HG02610 (cell line): ENCODE data around the gene IVNS1ABP.

Experiments used
- ATAC-seq: cut with Tn5 transposase; IDR thresholded peaks from one replicate; pipeline ENCODE4 v1.9.1; 2021; ENCODE audit warnings: mild to moderate bottlenecking, moderate library complexity; ENCODE audit not compliant: unreplicated experiment

The IVNS1ABP gene

GRCh38 chr1:185297982-185298381 is 19.1 kb downstream of the IVNS1ABP start:
- ATAC-seq = no peak

- ATAC-seq = no peak
These were observed 22.0 kb downstream of the IVNS1ABP start for GRCh38 chr1:185295091-185295490.

- ATAC-seq = no peak
These were observed 23.0 kb downstream of the IVNS1ABP start for GRCh38 chr1:185293967-185294542.

GRCh38 chr1:185292237-185292636 is 24.8 kb downstream of the IVNS1ABP start:
- no peak for ATAC-seq

DNA sequence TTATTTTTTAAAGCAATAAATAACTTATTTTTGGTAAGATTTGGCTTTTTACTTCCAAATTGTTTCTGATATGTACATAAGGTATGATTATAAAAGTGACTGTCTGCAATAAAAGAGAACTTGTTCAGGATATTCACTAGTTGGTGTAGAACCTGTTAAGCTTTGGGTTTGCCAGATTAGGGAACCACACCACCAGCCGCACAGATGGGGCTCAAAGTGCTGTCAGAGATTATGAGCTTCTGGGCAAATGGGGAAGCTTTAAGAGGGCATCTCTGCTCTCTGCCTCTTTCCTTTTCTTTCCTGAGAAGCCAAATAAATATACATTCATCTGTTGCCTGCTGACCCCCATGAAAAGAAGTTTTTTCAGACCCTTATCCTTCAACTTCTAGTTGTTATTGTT is 25.4 kb downstream of the IVNS1ABP start:
- no peak for ATAC-seq

DNA sequence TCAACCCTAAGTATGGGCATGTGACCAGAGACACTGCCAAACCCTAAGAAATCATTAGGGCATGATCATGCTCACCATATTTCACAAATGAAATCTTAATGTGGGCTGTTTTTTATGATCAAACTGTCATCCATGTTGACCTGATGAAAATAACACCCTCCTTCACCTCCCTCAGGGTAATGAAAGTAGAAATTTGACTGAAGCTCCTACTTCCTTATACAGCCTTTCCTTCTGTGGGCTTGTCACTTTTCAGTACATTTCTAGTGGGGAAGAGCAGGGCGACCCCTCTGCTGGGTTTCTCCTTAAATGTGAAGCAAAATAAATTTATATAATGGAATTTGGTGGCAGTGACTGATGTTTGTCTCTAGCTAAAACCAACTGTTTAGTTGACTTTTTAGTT is 25.9 kb downstream of the IVNS1ABP start:
- ATAC-seq = no peak

DNA sequence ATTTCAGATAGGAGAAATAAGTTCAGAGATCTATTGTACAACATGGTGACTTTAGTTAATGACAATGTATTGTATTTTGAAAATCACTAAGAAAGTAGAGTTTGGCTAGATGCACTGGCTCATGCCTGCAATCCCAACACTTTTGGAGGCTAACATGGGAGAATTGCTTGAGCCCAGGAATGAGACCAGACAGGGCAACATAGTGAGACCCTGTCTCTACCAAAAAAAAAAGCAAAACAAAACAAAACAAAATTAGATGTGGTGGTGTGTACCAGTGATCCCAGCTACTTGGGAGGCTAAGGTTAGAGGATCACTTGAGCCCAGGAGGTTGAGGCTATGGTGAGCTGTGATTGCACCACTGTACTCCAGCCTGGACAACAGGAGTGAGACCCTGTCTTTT is 27.2 kb downstream of the IVNS1ABP start:
- ATAC-seq = no peak

DNA sequence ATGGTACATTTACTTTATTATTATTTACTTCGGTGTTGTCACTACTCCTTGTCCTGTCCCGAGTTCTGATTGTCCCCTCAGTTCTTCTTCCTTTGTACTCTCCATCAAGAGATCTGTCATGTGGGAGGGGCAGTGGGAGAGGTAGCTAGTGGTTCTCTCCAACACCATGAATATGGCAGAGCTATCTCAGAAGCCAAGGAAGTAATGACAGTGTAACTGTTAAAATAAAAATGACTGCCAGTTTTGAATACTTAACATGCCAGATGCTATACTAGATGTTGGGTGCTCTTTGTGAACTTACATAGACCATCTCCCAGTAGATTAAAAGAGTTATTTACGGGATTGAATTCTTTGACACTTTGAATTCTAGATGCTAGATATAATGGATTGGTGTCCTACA is 28.6 kb downstream of the IVNS1ABP start:
- no peak for ATAC-seq

- ATAC-seq = no peak
These were observed 29.6 kb downstream of the IVNS1ABP start for GRCh38 chr1:185287451-185287850.

GRCh38 chr1:185284533-185285276 is 32.3 kb downstream of the IVNS1ABP start:
- ATAC-seq = no peak

- no peak for ATAC-seq
These were observed 32.9 kb downstream of the IVNS1ABP start for GRCh38 chr1:185284116-185284515.

DNA sequence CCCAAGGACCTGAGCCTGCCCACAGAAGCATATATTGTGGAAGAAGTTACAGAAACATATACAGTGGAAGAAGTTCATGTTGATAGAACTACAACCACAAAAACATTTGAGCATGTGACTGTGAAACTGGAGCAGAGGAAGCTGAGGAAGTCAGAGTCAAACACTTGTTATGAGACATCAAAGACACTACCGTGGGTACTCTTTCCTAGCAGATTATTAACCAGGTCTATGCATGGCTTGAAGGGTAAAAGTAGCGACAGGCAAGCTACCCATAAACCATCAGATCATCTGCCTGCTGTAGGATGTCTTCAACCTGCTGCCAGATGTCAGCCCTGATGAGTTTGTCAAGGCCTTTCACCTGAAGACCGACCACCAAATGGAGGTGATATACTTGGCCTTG is 35.8 kb downstream of the IVNS1ABP start:
- peak; percentile 72 for ATAC-seq

DNA sequence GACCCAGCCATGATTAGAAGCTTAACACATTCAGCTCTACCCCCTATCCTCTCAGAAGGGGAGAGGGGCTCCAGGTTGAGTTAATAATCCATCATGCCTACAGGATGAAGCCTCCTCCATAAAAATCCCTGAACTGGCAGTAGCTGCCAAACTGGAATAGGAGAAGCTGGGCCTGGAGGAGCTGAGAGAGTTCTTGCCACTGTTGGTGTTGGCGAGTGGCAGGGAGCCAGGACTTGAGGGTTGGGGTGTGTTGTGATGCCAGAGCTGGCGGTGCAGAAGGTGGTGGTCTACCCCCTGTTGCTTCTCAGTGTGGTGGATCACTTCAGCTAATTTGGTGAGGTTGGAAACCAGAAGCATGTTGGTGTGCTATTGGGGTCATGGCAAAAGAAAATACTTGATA is 36.5 kb downstream of the IVNS1ABP start:
- no peak for ATAC-seq

GRCh38 chr1:185279571-185279970 is 37.5 kb downstream of the IVNS1ABP start:
- no peak for ATAC-seq

GRCh38 chr1:185271921-185272320 is 45.1 kb downstream of the IVNS1ABP start:
- no peak for ATAC-seq

GRCh38 chr1:185268352-185268751 is 48.7 kb downstream of the IVNS1ABP start:
- ATAC-seq = no peak

GRCh38 chr1:185267701-185268100 is 49.3 kb downstream of the IVNS1ABP start:
- ATAC-seq = no peak

GRCh38 chr1:185267301-185267700 is 49.7 kb downstream of the IVNS1ABP start:
- ATAC-seq = no peak

GRCh38 chr1:185265314-185265713 is 51.7 kb downstream of the IVNS1ABP start:
- no peak for ATAC-seq

DNA sequence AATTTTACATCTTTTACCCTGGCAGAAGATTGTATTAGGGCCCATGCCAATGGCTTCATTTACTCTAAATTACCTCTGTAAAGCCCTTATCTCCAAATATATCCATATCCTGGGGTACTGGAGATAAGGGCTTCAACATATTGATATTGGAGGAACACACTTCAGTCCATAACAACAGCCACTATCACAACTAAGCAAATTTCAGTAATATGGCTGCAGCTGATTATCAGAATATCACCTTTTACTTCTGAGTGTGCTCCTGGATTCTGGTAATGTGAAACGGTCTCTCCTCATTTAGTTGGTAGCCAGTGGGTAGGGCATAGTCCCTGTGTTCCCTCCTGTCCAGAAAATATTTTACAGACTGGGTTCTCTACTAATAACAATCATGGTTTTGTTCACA is 53.3 kb downstream of the IVNS1ABP start:
- no peak for ATAC-seq

GRCh38 chr1:185263292-185263691 is 53.8 kb downstream of the IVNS1ABP start:
- ATAC-seq = no peak

DNA sequence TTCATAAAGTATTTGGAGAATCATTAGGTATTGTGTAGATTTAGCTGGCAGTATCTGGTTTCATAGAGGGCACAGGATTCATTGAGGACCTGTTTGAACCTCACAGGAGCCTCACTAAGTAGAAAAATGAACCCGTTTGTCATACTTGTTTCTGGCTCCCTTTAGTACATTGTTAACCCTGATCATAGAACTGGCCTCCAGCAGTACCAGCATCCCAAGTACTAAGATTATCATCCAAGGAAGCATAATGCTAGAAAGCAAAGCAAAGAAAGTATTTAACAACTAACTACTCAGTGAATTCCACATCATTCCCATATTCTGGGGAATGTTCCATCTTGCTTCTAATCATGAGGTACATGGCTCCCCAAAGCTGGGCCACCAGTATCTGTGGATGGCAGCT is 54.9 kb downstream of the IVNS1ABP start:
- ATAC-seq = no peak

- no peak for ATAC-seq
These were observed 56.4 kb downstream of the IVNS1ABP start for GRCh38 chr1:185260611-185261010.
